GM12878 (cell line): ENCODE results near the gene LRRC75A. TPM values are rescaled to one million over a fixed set of nuclear protein-coding genes. Genes with fewer than 3 reads are reported as not detected.

Experiments used
- ATAC-seq: fragments of 200-7000 bp; cut with Tn5 transposase; 3 replicates; pipeline ENCODE4 v1.9.1; 2020; ENCODE audit warnings: mild to moderate bottlenecking, moderate library complexity
- BruUV-seq: library from RNA; stranded (reverse); fragments of 400-500 nt; replicated peaks from 2 replicates; lab custom pipeline; 2021; lab: Mats Ljungman, UMichigan
- CTCF ChIA-PET: fragments of 300-600 bp; sonication (Branson Sonifier 250); formaldehyde crosslinking; extraction: SDS; loops from one replicate; lab custom pipeline; 2021; ENCODE audit warnings: inconsistent platforms; lab: Yijun Ruan, JAX
- POLR2A ChIA-PET: fragments of 350-600 bp; formaldehyde crosslinking; extraction: SDS; loops from one replicate; lab custom pipeline; 2021; ENCODE audit warnings: inconsistent platforms; lab: Charles Lee
- RAD21 ChIA-PET: fragments of 300-600 bp; sonication (Branson Sonifier 250); formaldehyde crosslinking; loops from one replicate; lab custom pipeline; 2023; ENCODE audit warnings: antibody characterized with exemption; ENCODE audit not compliant: unreplicated experiment; lab: Charles Lee
- SMC1A ChIA-PET: fragments of 300-600 bp; sonication (Branson Sonifier 250); formaldehyde crosslinking; loops from one replicate; lab custom pipeline; 2023; ENCODE audit not compliant: unreplicated experiment, uncharacterized antibody; lab: Charles Lee
- DNase-seq: peaks from one replicate; pipeline ENCODE4 v3.0.0-alpha.2; 2011; ENCODE audit warnings: low read depth, low spot score
- FAIRE-seq: peaks from 3 replicates; lab custom pipeline; 2011; peaks lifted over from hg19 to GRCh38; lab: Jason Lieb, UNC
- H2AFZ ChIP-seq: 2 replicates; pipeline ENCODE4 v1.6.0; 2011; ENCODE audit warnings: low read depth, low read length, control low read depth; ENCODE audit not compliant: control insufficient read depth
- H3K27ac ChIP-seq: 2 replicates; pipeline ENCODE4 v1.5.1; 2011; ENCODE audit warnings: control low read depth; ENCODE audit not compliant: control insufficient read depth, insufficient read depth
- H3K27me3 ChIP-seq, 2 experiments: replicated peaks in 1 of 2; 2 replicates each; pipeline versions ENCODE4 v1.6.0 to v1.6.1; 2011; ENCODE audit warnings: low read length in 1 of 2; ENCODE audit not compliant: control insufficient read depth in 2 of 2, insufficient read depth in 2 of 2
- H3K36me3 ChIP-seq, 2 experiments: 2 replicates each; pipeline ENCODE4 v1.5.1; 2011; ENCODE audit warnings: low read length in 1 of 2; ENCODE audit not compliant: control insufficient read depth in 2 of 2, insufficient read depth in 2 of 2
- H3K4me1 ChIP-seq: 2 replicates; pipeline ENCODE4 v1.6.1; 2011; ENCODE audit warnings: mild to moderate bottlenecking, low read length, moderate library complexity, mixed read lengths; ENCODE audit not compliant: control insufficient read depth, insufficient read depth
- H3K4me2 ChIP-seq: 2 replicates; pipeline ENCODE4 v1.6.0; 2011; ENCODE audit warnings: control low read depth; ENCODE audit not compliant: control insufficient read depth, insufficient read depth
- H3K4me3 ChIP-seq: fragments of 200-600 bp; sonication (generic); 2 replicates; pipeline ENCODE4 v1.5.1; 2016
- H3K79me2 ChIP-seq: 2 replicates; pipeline ENCODE4 v1.6.0; 2011; ENCODE audit warnings: low read length; ENCODE audit not compliant: control insufficient read depth, insufficient read depth
- H3K9ac ChIP-seq: 2 replicates; pipeline ENCODE4 v1.8.0; 2011; ENCODE audit warnings: low read length, control low read depth, mixed read lengths; ENCODE audit not compliant: control insufficient read depth, insufficient read depth
- H3K9me3 ChIP-seq: replicated peaks from 3 replicates; pipeline ENCODE4 v1.5.1; 2011; ENCODE audit warnings: mild to moderate bottlenecking, low read length; ENCODE audit not compliant: control insufficient read depth, insufficient read depth
- H4K20me1 ChIP-seq: 2 replicates; pipeline ENCODE4 v1.6.0; 2011; ENCODE audit not compliant: control insufficient read depth, insufficient read depth
- NBN ChIP-seq: fragments of 450-650 bp; IDR thresholded peaks from 2 replicates; pipeline ENCODE4 v1.6.1; 2016
- PML ChIP-seq: IDR thresholded peaks from 2 replicates; pipeline ENCODE4 v1.6.1; 2012; ENCODE audit warnings: low read length, inconsistent platforms
- POLR2A ChIP-seq: IDR thresholded peaks from 2 replicates; pipeline ENCODE4 v1.6.1; 2011; ENCODE audit warnings: low read depth, mild to moderate bottlenecking, low read length
- POLR2AphosphoS2 ChIP-seq: IDR thresholded peaks from 2 replicates; pipeline ENCODE4 v1.6.1; 2011; ENCODE audit warnings: low read depth, mild to moderate bottlenecking, low read length, improper control_type of control experiment, moderate library complexity
- WGBS: methylation state at CpG from one replicate; pipeline ENCODE4 v1.1.6; 2016; ENCODE audit warnings: low lambda C conversion rate; ENCODE audit not compliant: insufficient replicate concordance, insufficient coverage; ENCODE audit errors: missing lambda C conversion rate; 5-methylcytosine and 5-hydroxymethylcytosine counted together
- in situ Hi-C: fragments of 300-500 bp; cut with MboI; formaldehyde crosslinking; loops from 9 replicates; pipeline ENCODE4 v1.14.3; 2018; ENCODE audit warnings: mixed read lengths
- intact Hi-C: fragments of 100-400 bp; cut with micrococcal nuclease; formaldehyde crosslinking; loops from one replicate; pipeline ENCODE4 v1.14.2; 2022; ENCODE audit not compliant: unreplicated experiment
- polyA plus RNA-seq, 11 experiments: library from polyadenylated mRNA; depleted of rRNA in 4 of 11; unstranded in 6 of 11; stranded (reverse) in 5 of 11; fragments of >200 nt; fragmentation: Nextera tagmentation in 4 of 11; fragmentation: Illumina TruSeq in 1 of 11; extraction: Ambion mirVana in 4 of 11; extraction: Trizol in 1 of 11; gene quantifications; 1 replicate in 1 of 11; 2 replicates in 10 of 11; pipeline versions ENCODE4 v1.2.1 to v1.2.3, GENCODE V29; 2011 to 2016; ENCODE audit warnings: inconsistent platforms in 2 of 11, missing spikeins in 2 of 11, low read depth in 1 of 11
- total RNA-seq, 4 experiments: library from RNA; depleted of rRNA in 3 of 4; stranded (reverse); fragments of >200 nt in 3 of 4; fragmentation: Illumina TruSeq in 1 of 4; extraction: Trizol in 1 of 4; gene quantifications; 2 replicates each; pipeline versions ENCODE4 v1.2.1 to v1.2.3, GENCODE V29; 2013 to 2021
- TF ChIP-seq, protein P1 (sequence below): IDR thresholded peaks from 2 replicates; pipeline ENCODE4 v1.6.1; 2011; ENCODE audit warnings: borderline replicate concordance, low read depth, mild to moderate bottlenecking, moderate library complexity, low read length; ENCODE audit not compliant: insufficient read depth, poor library complexity, severe bottlenecking

LRRC75A gene
- total and polyA plus RNA-seq, 10 of the 15 experiments (the other 5 are each of a cell fraction or from before 2014, with no cell fraction given) = 0.01 to 1.3 (median 0.09) TPM; not detected in 2

DNA sequence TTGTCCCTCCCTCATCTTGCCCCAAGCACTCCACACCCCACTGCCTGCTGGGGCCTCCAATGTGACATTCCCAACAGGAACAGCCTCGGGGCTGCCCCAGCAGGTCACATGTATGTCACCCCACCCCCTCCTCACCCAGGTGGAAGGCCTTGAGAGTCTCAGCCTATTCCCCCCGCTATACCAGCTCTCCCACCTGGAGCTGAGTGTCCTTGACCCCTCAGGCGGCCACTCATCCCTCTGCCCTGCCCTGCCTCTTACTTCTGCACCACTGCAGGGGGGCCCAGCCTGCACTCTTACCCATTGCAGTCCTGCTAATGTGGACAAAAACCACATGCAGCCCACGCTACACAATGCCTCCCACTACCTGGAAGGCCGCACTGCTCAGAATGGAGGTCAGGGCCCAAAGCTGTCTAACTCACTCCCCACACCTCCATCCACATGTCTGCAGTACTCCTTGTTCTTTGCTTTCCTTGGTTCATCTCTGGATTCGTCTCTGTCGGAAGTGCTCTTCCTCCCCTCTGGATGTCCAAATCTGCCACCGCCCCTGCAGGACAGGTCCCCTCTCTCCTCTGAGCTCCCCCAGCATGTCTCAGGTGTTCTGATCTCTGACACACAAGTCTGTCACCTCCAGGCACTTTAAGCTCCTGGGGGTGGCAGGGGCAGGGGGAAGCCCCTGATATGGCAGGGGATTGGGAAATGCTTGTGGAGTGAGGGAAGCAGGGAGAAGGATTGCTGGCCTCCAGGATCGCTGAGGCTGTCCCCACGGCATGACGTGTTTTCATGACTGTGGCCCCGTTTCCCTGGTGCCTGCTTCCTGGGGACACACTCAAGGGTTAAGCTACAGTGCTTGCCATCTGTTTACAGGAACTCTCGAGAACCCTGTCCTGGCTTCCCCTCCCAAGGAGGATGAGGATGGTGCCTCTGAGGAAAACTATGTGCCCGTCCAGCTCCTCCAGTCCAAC is 55.8 kb downstream of the LRRC75A start:
- H3K27me3 ChIP-seq = no peaks in the 10 kb centered on the region
- WGBS = 70% methylated on average over 14 of the region's 14 CpGs
- peaks cover 25% of the 10 kb centered on the region for H3K79me2 ChIP-seq
- BruUV-seq = no TSS peak
- peaks cover 2 to 16% of the 10 kb centered on the region in 2 experiments for H3K36me3 ChIP-seq
- no peak overlapping the region for H2AFZ ChIP-seq
- ChIA-PET CTCF (interaction anchor here (0.8 kb wide), 1 partner anchor 9 kb away, joined by 3 read pairs; no protein-coding TSS in a partner anchor), SMC1A (interaction anchor here (0.9 to 2.4 kb wide), 3 partner anchors 9 to 73 kb away, joined by 3 to 12 read pairs (median 4); no protein-coding TSS in a partner anchor), POLR2A (interaction anchor here (0.6 to 3.7 kb wide), 2 partner anchors 19 to 49 kb away, joined by 13 to 54 read pairs; partner anchors contain the start of gene TRPV2), RAD21 (no interaction called here)
- ATAC-seq (no peak), DNase-seq (no peak), FAIRE-seq (no peak)
- H3K27ac ChIP-seq = no peak overlapping the region
- TF ChIP-seq POLR2AphosphoS2 (0 out of 2 replicates have a peak, but pooled peaks have one; percentile 39), POLR2A (peak; percentile 48), PML (no peak)
- H3K9ac ChIP-seq = no peak overlapping the region
- H3K4me3 ChIP-seq = no peak overlapping the region
- H3K4me1 ChIP-seq = peaks cover 8% of the 10 kb centered on the region
- intact Hi-C loops (loop anchor here (5.0 kb wide), 1 partner anchor 149 kb away; no protein-coding TSS in a partner anchor), in situ Hi-C loops (no loop called here)
- no peaks in the 10 kb centered on the region for H4K20me1 ChIP-seq
- H3K9me3 ChIP-seq = no peaks in the 10 kb centered on the region; the same call in 2 of the 3 replicates
- no peak overlapping the region for H3K4me2 ChIP-seq

DNA sequence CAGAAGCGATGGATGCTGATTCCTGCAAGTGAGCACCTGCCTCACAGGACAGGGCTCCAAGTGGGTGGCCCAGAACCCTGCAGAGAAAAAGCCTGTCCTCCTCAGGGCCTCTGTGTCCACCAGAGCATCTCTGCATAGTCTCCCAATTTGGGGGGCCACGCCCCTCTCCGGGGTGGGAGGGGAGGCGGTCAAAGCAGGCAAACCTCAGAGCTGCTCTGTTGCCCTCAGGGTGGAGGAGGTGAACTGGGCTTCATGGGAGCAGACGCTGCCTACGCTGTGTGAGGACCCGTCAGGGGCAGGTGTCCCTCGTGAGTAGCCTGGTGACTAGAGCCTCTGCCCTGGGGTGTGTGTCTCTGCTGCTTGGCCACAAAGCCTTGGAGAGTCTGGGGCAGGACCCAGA is 57.3 kb downstream of the LRRC75A start:
- ATAC-seq (no peak), FAIRE-seq (no peak), DNase-seq (no peak)
- CTCF ChIA-PET = no interaction called here
- Histone ChIP-seq H3K36me3 (peaks cover 0 to 5% of the 10 kb centered on the region in 2 experiments; a peak in 2 of 4 replicates), H3K4me2 (no peak overlapping the region), H3K9ac (no peak overlapping the region), H3K4me1 (peaks cover 8% of the 10 kb centered on the region), H2AFZ (no peak overlapping the region), H3K27ac (no peak overlapping the region), H4K20me1 (no peaks in the 10 kb centered on the region), H3K4me3 (no peak overlapping the region), H3K79me2 (peaks cover 9% of the 10 kb centered on the region), H3K9me3 (no peaks in the 10 kb centered on the region), H3K27me3 (no peaks in the 10 kb centered on the region)
- no TSS peak for BruUV-seq
- POLR2A ChIA-PET = no interaction called here
- SMC1A ChIA-PET = no interaction called here
- TF ChIP-seq POLR2A (peak; percentile 41), NBN (no peak)
- TF ChIP-seq, protein P1, sequence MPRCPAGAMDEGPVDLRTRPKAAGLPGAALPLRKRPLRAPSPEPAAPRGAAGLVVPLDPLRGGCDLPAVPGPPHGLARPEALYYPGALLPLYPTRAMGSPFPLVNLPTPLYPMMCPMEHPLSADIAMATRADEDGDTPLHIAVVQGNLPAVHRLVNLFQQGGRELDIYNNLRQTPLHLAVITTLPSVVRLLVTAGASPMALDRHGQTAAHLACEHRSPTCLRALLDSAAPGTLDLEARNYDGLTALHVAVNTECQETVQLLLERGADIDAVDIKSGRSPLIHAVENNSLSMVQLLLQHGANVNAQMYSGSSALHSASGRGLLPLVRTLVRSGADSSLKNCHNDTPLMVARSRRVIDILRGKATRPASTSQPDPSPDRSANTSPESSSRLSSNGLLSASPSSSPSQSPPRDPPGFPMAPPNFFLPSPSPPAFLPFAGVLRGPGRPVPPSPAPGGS = peak; percentile 32
- WGBS = 68% methylated on average over 8 of the region's 8 CpGs
- in situ Hi-C loops = no loop called here
- intact Hi-C loops = loop anchor here (5.0 kb wide), 1 partner anchor 147 kb away; no protein-coding TSS in a partner anchor
- RAD21 ChIA-PET = no interaction called here
